HepG2 (cell line): Measurements from ENCODE around the gene ZNF318.

Source experiments
- ATF7 ChIP-seq, 2 experiments: fragments of 450-650 bp in 1 of 2; sonication (generic) in 1 of 2; formaldehyde crosslinking in 1 of 2; IDR thresholded peaks; 2 replicates each; pipeline versions ENCODE4 v1.4.0 to v1.6.1; 2016 to 2020; ENCODE audit warnings: antibody characterized with exemption in 1 of 2, mild to moderate bottlenecking in 1 of 2, missing genetic modification reagents in 1 of 2
- MBD4 ChIP-seq: IDR thresholded peaks from 2 replicates; pipeline ENCODE4 v1.6.1; 2012; ENCODE audit warnings: low read length, inconsistent platforms, borderline replicate concordance
- MBNL3 ChIP-seq: fragments of 250-450 bp; sonication (Bioruptor Pico); conservative IDR thresholded peaks from 2 replicates; pipeline ENCODE4 v1.8.0; 2022; ENCODE audit warnings: mild to moderate bottlenecking, inconsistent platforms
- RAD51 ChIP-seq: fragments of 450-650 bp; IDR thresholded peaks from 2 replicates; pipeline ENCODE4 v1.6.1; 2016; ENCODE audit warnings: borderline replicate concordance
- SMC3 ChIP-seq: IDR thresholded peaks from 2 replicates; pipeline ENCODE4 v1.6.1; 2011; ENCODE audit warnings: low read length, improper control_type of control experiment
- TAF15 ChIP-seq: fragments of 200-400 bp; formaldehyde crosslinking; IDR thresholded peaks from one replicate; pipeline ENCODE4 v1.6.1; 2018; ENCODE audit warnings: mild to moderate bottlenecking, low read depth, low read length; ENCODE audit not compliant: poor library complexity, severe bottlenecking
- TRIM24 ChIP-seq: sonication (generic); formaldehyde crosslinking; IDR thresholded peaks from 2 replicates; pipeline ENCODE4 v1.8.0; 2022; ENCODE audit warnings: mild to moderate bottlenecking, missing genetic modification reagents
- TF ChIP-seq, protein P1 (sequence below): sonication (generic); IDR thresholded peaks from 2 replicates; pipeline ENCODE4 v1.6.1; 2016; ENCODE audit warnings: low read depth, borderline replicate concordance
- TF ChIP-seq, protein P2 (sequence below): IDR thresholded peaks from 2 replicates; pipeline ENCODE4 v1.6.1; 2016

DNA sequence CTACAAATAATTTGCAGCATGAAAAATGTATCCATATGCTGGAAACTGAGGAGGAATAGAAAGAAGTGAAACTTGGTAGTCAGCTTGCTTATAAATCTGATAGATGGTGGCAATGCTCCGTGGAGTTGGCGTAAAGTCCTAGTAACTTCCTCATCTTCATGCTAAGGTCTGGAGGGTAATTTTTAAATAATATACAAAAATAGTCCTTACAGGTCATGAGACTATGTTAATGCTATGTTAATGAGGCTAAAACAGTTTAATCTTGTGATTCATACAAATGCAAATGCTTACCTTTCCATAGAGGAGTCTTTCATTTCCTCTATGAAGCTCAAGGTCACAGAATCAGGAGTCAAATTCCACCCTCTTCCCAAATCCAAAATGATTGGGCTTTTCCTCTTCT, 51.4 kb downstream of the ZNF318 start:
- TF ChIP-seq, protein P1, sequence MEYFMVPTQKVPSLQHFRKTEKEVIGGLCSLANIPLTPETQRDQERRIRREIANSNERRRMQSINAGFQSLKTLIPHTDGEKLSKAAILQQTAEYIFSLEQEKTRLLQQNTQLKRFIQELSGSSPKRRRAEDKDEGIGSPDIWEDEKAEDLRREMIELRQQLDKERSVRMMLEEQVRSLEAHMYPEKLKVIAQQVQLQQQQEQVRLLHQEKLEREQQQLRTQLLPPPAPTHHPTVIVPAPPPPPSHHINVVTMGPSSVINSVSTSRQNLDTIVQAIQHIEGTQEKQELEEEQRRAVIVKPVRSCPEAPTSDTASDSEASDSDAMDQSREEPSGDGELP: no peak
- TF ChIP-seq TAF15: no peak
- TF ChIP-seq MBD4: no peak
- no peak for TF ChIP-seq SMC3
- TF ChIP-seq MBNL3: no peak
- TF ChIP-seq TRIM24 (CRISPR knock-in tag): no peak
- TF ChIP-seq, protein P2, sequence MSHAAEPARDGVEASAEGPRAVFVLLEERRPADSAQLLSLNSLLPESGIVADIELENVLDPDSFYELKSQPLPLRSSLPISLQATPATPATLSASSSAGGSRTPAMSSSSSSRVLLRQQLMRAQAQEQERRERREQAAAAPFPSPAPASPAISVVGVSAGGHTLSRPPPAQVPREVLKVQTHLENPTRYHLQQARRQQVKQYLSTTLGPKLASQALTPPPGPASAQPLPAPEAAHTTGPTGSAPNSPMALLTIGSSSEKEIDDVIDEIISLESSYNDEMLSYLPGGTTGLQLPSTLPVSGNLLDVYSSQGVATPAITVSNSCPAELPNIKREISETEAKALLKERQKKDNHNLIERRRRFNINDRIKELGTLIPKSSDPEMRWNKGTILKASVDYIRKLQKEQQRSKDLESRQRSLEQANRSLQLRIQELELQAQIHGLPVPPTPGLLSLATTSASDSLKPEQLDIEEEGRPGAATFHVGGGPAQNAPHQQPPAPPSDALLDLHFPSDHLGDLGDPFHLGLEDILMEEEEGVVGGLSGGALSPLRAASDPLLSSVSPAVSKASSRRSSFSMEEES: no peak
- no peak for TF ChIP-seq RAD51
- no peak for TF ChIP-seq ATF7 (IDR thresholded peaks at IDR 0.05)
- no peak for TF ChIP-seq ATF7 (CRISPR knock-in tag; IDR thresholded peaks at IDR 0.05)
